GOT3 (cell line): Measurements from ENCODE around the gene HLA-DQA2.
"Not testable (repeated sequence)": the region's sequence is repeated elsewhere in the genome, so short reads cannot be mapped to it uniquely, and the experiment has no call there.

Experiments used
- DNase-seq: peaks from one replicate; lab custom pipeline; 2025; ENCODE audit warnings: mixed read lengths; lab: John Stamatoyannopoulos, UW

The HLA-DQA2 gene

DNA sequence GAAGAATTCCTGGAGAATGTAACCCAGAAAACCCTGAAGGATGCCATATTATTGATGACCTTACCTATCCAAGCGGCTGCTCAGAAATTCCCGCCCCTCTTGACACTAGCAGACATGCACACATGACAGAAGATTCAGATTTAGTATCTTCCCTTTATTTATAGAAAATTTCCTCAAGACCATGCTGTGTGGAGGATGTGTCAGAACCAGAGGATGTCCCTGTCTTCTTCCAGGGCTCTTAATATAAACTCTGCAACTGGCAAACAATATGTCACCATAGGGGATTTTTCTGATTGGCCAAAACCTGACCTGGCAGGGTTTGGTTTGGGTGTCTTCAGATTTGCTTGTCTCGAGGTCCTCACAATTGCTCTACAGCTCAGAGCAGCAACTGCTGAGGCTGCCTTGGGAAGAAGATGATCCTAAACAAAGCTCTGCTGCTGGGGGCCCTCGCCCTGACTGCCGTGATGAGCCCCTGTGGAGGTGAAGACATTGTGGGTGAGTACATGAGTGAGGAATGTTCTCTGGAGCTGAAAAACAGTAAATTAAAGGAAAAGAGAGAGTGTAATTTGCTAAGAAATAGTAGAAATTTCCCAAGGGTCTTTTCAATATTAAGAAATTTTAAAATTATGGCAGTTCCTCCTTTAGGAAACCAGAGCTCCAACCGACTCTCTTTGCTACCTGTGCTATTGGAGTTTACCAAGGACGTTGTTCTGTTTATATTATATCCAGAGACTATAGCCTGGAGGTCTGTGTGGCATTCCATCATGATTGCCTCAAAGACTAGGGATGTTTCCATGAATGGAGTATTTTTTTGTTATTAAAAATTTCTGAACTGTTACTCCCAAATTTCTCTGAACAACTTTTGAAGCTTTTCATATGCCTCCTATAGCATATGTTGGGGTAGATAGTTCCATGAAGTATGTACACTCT lies at the start of gene HLA-DQA2:
Gene HLA-DQA2 (plus strand): TSS at position 361 of the 930 bp plus-strand sequence. CDS start 53 bp downstream, at position 414.
- no peak for DNase-seq

GRCh38 chr6:32692019-32692418 lies 49.2 kb upstream of the HLA-DQA2 start:
- DNase-seq: no peak

- DNase-seq: no peak
Observed at GRCh38 chr6:32697031-32697430, 44.2 kb upstream of the HLA-DQA2 start.

- DNase-seq: no peak
Observed at GRCh38 chr6:32700391-32701040, 40.7 kb upstream of the HLA-DQA2 start.

DNA sequence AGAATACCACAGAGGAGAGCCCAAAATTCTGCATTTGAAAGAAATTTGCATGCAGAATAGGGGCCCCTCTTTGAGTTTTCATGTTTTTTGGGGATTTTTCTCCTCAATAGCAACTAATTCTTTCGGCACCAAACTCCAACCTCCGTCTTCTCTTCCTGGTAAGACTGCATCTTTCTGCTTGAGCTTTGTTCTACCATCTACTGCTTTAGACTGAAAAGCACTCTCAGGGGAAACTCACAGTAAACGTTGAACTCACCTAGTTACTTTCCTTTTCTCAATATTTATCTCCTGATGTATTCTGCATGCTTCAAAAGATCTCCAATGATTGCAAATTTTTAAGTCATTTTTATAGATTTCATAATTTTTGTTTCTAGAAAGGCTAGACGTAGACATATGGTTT lies 37.8 kb upstream of the HLA-DQA2 start:
- no peak for DNase-seq

- not testable (repeated sequence) for DNase-seq
Observed at GRCh38 chr6:32705164-32705563, 36.0 kb upstream of the HLA-DQA2 start.

DNA sequence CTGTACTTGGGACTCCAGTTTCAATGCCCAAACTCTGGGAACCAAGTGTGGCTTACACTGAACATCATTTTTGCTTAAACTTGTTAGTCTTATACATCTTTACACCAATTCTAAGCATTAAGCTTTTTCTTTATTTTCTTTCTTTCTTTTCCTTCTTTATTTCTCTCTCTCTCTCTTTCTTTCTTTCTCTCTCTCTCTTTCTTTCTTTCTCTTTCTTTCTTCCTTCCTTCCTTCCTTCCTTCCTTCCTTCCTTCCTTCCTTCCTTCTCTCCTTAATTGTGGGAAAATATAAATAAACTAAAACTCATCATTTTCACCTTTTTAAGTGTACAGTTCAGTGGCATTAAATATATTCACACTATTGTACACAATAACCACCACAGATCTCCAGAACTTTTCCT lies 31.6 kb upstream of the HLA-DQA2 start:
- no peak for DNase-seq

GRCh38 chr6:32713241-32713640 lies 27.9 kb upstream of the HLA-DQA2 start:
- DNase-seq: no peak

DNA sequence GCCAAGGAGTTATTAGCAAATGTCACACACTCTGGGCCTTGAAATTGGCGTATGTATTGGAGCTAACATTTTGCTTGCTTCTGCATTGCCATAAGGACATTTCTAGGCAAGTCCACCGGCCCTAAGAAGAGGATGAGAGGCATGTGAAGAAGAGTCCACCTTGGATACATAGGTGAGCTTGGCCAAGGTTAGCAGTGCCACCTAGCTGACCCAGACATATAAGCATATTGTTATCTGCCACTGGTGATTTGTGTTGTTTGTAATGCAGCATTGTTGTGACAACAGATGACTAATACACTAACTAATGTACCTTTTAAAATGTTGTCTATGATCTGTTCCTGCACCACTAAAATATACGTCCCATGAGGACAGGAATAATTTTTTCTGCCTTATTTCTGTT lies 24.8 kb upstream of the HLA-DQA2 start:
- no peak for DNase-seq

DNA sequence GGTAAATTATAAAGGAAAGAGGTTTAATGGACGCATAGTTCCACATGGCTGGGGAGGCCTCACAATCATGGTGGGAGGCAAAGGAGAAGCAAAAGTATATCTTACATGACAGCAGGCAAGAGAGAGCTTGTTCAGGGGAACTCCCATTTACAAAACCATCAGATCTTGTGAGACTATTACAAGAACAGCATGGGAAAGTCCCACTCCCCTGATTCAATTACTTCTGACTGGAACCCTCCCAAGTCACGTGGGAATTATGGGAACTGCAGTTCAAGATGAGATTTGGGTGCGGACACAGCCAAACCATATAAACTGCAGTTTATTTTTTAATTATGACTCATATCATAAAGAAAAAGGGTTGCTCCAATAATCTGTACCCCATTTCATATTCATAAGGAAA lies 22.3 kb upstream of the HLA-DQA2 start:
- no peak for DNase-seq

GRCh38 chr6:32738126-32738525 lies 3.1 kb upstream of the HLA-DQA2 start:
- DNase-seq: no peak

GRCh38 chr6:32742374-32742773 lies 1.2 kb downstream of the HLA-DQA2 start:
- no peak for DNase-seq

DNA sequence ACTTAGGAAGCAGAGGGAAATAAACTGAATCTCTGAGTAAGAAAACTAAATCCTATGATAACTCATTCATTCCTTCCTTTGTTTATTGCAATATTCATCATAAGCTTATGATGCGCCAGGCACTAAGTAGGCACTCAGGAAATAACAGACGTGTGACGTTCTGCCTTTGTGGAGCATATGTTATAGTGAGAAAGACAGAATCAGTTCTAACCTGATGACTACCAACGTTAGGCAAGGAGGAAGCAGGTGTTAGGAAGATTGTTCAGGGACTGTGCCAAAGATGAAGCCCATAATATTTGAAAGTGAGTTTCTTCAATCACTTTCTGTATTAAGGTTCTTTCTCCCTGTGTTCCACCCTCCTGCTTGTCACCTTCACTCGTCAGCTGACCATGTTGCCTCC lies 3.6 kb downstream of the HLA-DQA2 start:
- DNase-seq: no peak

GRCh38 chr6:32745649-32746048 lies 4.5 kb downstream of the HLA-DQA2 start:
- not testable (repeated sequence) for DNase-seq

DNA sequence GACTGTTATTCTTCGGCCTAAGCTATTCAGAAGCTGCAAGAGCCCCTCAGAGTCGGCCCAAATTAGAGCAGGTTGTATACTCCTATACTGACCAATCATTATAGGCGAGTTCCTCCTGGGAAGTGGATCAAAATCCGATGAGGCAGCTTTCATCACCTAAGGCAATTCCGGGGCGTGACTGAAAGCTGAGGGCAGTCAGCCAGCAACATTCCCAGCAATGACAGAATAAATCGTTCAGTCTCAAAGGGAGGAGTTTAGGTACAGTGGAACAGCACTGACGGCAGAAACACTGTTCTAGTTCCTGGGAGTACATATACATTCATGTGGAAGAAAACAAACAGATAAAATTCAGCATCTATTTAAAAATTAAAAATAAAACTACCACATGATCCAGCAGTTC lies 11.4 kb downstream of the HLA-DQA2 start:
- DNase-seq: no peak

DNA sequence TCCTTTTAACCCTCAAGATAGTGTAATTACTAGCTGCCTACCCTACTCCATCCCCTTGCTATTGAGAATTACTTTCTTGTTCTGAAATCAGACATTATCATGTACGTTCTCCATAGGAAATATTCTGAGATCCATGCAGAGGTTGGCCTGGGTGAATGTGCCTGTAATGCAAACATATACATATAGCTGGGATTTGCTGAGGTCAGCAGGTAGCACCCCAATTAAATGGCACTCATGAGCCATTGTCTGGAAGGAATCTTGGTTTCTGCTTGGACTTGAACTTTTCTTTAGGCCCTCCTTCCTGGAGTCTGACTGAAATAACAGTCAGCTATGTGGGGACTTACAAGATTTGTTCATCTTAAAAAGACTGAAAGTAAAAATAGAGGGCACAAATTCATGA lies 18.5 kb downstream of the HLA-DQA2 start:
- DNase-seq: no peak

GRCh38 chr6:32761072-32761471 lies 19.9 kb downstream of the HLA-DQA2 start:
- no peak for DNase-seq

DNA sequence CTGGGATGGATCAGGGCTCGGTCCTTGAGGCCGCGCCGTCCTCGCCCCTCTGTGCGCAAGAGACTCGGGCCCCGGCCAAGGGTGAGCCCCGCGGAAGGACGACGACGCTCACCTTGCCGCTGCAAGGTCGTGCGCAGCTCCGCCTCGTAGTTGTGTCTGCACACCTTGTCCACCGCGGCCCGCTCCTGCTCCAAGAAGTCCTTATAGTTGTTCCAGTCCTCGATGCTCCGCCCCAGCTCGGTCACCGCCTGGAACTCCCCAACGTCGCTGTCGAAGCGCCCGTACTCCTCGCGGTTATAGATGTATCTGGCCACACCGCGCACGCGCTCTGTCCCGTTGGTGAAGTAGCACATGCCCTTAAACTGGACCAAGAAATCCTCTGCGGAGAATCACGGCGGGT lies 20.4 kb downstream of the HLA-DQA2 start:
- no peak for DNase-seq

DNA sequence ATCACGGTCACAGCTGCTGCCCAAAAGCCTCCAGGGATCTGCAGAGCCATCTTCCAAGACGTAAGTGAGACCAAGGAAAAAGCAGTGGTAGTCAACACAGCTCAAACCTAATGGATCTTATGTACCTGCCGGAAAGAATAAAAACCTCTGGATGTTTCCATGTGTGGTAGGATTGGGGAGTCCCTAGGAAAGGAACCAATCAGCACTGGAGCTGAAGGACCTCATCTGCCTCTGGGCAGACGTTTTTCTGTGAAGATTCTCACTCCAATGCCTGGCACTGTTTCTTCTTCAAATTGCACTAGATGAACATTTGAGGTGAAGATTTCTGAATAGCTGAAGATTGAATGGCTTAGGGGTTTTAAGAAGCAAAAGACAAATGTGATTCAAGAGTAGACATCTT lies 22.2 kb downstream of the HLA-DQA2 start, which contains the start of gene HLA-DQB2:
Gene HLA-DQB2 (minus strand): TSS at position 112 of the 400 bp plus-strand sequence. CDS start 62 bp downstream, at position 50.
- DNase-seq: no peak

GRCh38 chr6:32764048-32764447 lies 22.9 kb downstream of the HLA-DQA2 start:
- DNase-seq: no peak

DNA sequence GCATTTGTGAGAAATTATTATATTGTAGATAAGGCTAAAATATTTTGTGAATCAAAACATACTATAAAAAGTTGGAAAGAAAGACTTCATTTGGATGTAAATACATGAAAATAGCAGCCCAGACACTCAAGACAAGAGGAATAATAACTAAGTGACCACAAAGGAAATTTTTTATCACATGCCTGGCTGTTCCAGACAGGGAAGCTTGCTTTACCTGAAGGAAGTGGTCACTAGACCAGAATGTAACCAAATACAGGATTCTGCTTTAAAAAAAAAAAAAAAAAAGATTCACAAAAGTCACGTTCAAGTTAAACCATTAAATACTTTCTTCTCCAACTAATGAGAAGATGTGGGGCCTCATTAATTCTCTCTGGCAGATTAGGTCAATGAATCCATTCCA lies 31.5 kb downstream of the HLA-DQA2 start:
- no peak for DNase-seq

GRCh38 chr6:32774426-32774825 lies 33.2 kb downstream of the HLA-DQA2 start:
- no peak for DNase-seq

- no peak for DNase-seq
Observed at GRCh38 chr6:32775071-32775470, 33.9 kb downstream of the HLA-DQA2 start.
